HepG2 (cell line): Measurements from ENCODE around the gene SNED1. TPM values are rescaled to one million over a fixed set of nuclear protein-coding genes. Genes with fewer than 3 reads are reported as not detected.

Source experiments
- CEBPG ChIP-seq: IDR thresholded peaks from 2 replicates; pipeline ENCODE4 v1.6.1; 2016
- GTF2F1 ChIP-seq: fragments of 150-350 bp; IDR thresholded peaks from 2 replicates; pipeline ENCODE4 v1.6.1; 2014; ENCODE audit warnings: low read length
- IKZF5 ChIP-seq: IDR thresholded peaks from 2 replicates; pipeline ENCODE4 v1.6.1; 2018; ENCODE audit warnings: missing genetic modification reagents, mild to moderate bottlenecking, missing compliant biosample characterization
- KAT2B ChIP-seq: fragments of 150-350 bp; IDR thresholded peaks from 2 replicates; pipeline ENCODE4 v1.6.1; 2014; ENCODE audit warnings: low read depth, low read length, borderline replicate concordance
- MIER3 ChIP-seq: IDR thresholded peaks from 2 replicates; pipeline ENCODE4 v1.6.1; 2016; ENCODE audit warnings: missing compliant biosample characterization, borderline replicate concordance
- MTA1 ChIP-seq: sonication (generic); formaldehyde crosslinking; IDR thresholded peaks from 2 replicates; pipeline ENCODE4 v1.4.0; 2020; ENCODE audit warnings: missing genetic modification reagents, mild to moderate bottlenecking, borderline replicate concordance
- SALL1 ChIP-seq: sonication (generic); formaldehyde crosslinking; IDR thresholded peaks from 2 replicates; pipeline ENCODE4 v1.8.0; 2022; ENCODE audit warnings: mild to moderate bottlenecking, missing genetic modification reagents
- SRSF9 ChIP-seq: fragments of 200-400 bp; formaldehyde crosslinking; IDR thresholded peaks from 2 replicates; pipeline ENCODE4 v1.6.1; 2018; ENCODE audit warnings: borderline replicate concordance, mild to moderate bottlenecking, low read depth, low read length; ENCODE audit not compliant: insufficient read depth, poor library complexity, severe bottlenecking
- ZBTB34 ChIP-seq: sonication (generic); formaldehyde crosslinking; IDR thresholded peaks from 2 replicates; pipeline ENCODE4 v1.8.0; 2022; ENCODE audit warnings: mild to moderate bottlenecking, missing genetic modification reagents
- ZBTB49 ChIP-seq: sonication (generic); formaldehyde crosslinking; IDR thresholded peaks from 2 replicates; pipeline ENCODE4 v1.4.0; 2020; ENCODE audit warnings: missing genetic modification reagents, borderline replicate concordance
- ZGPAT ChIP-seq: IDR thresholded peaks from 2 replicates; pipeline ENCODE4 v1.6.1; 2016; ENCODE audit warnings: mild to moderate bottlenecking
- ZNF24 ChIP-seq: fragments of 450-650 bp; IDR thresholded peaks from 2 replicates; pipeline ENCODE4 v1.6.1; 2017; ENCODE audit warnings: antibody characterized with exemption, mild to moderate bottlenecking
- ZNF546 ChIP-seq: sonication (generic); formaldehyde crosslinking; conservative IDR thresholded peaks from 2 replicates; pipeline ENCODE4 v1.8.1; 2023; ENCODE audit warnings: mild to moderate bottlenecking, missing genetic modification reagents
- ZNF687 ChIP-seq: sonication (generic); formaldehyde crosslinking; IDR thresholded peaks from 2 replicates; pipeline ENCODE4 v1.5.1; 2020; ENCODE audit warnings: mild to moderate bottlenecking, missing genetic modification reagents, moderate library complexity
- polyA plus RNA-seq, 8 experiments: library from polyadenylated mRNA; depleted of rRNA in 3 of 8; stranded (reverse) in 7 of 8; unstranded in 1 of 8; fragments of >200 nt; fragmentation: Illumina TruSeq in 4 of 8; extraction: Trizol in 4 of 8; gene quantifications; 2 replicates each; pipeline versions ENCODE4 v1.2.1 to v1.2.3, GENCODE V29; 2011 to 2016; ENCODE audit warnings: low read depth in 4 of 8, missing spikeins in 1 of 8, mixed read lengths in 1 of 8; ENCODE audit not compliant: insufficient read depth in 1 of 8
- total RNA-seq, 5 experiments: library from RNA; depleted of rRNA; stranded (reverse); fragments of >200 nt; fragmentation: Illumina TruSeq; extraction: Trizol; gene quantifications; 2 replicates each; pipeline ENCODE4 v1.2.3, GENCODE V29; 2016; ENCODE audit warnings: low read depth in 1 of 5

Gene SNED1
- total and polyA plus RNA-seq, 2 of the 13 experiments (the other 11 are each of a cell fraction or from before 2014, with no cell fraction given): 0.15 to 0.65 TPM

GRCh38 chr2:240983996-240984498 is 14.4 kb upstream of the SNED1 start (continued):
- TF ChIP-seq MTA1 (CRISPR knock-in tag): peak; percentile 55; the same call in 1 of the 2 replicates
- no peak for TF ChIP-seq IKZF5
- TF ChIP-seq SALL1 (CRISPR knock-in tag): peak; percentile 24; the same call in 1 of the 2 replicates
- no peak for TF ChIP-seq ZGPAT (CRISPR knock-in tag)
- no peak for TF ChIP-seq ZNF546 (CRISPR knock-in tag)
- no peak for TF ChIP-seq GTF2F1
- TF ChIP-seq ZNF687 (CRISPR knock-in tag): peak; percentile 35; the same call in 1 of the 2 replicates
- TF ChIP-seq ZNF24: no peak
- TF ChIP-seq ZBTB34: no peak
- TF ChIP-seq ZBTB49 (CRISPR knock-in tag): no peak
- TF ChIP-seq SRSF9: no peak
- TF ChIP-seq KAT2B: no peak
- no peak for TF ChIP-seq CEBPG (CRISPR knock-in tag)
- no peak for TF ChIP-seq MIER3 (CRISPR knock-in tag)
